HG03558 (cell line): Measurements from ENCODE around the gene AURKB.
"Not testable (repeated sequence)": the region's sequence is repeated elsewhere in the genome, so short reads cannot be mapped to it uniquely, and the experiment has no call there.

Experiments used
- ATAC-seq: cut with Tn5 transposase; IDR thresholded peaks from one replicate; pipeline ENCODE4 v1.9.1; 2021; ENCODE audit warnings: moderate number of reproducible peaks; ENCODE audit not compliant: unreplicated experiment; ENCODE audit errors: extremely low read depth

Gene AURKB

GRCh38 chr17:8209907-8210760 is at the start of gene AURKB:
Gene AURKB, minus strand, starts transcription at chr17:8210575. Its CDS starts 351 bp downstream, at chr17:8210224.
- peak; percentile 63 for ATAC-seq

GRCh38 chr17:8257801-8258200 is 47.4 kb upstream of the AURKB start:
- ATAC-seq: no peak

DNA sequence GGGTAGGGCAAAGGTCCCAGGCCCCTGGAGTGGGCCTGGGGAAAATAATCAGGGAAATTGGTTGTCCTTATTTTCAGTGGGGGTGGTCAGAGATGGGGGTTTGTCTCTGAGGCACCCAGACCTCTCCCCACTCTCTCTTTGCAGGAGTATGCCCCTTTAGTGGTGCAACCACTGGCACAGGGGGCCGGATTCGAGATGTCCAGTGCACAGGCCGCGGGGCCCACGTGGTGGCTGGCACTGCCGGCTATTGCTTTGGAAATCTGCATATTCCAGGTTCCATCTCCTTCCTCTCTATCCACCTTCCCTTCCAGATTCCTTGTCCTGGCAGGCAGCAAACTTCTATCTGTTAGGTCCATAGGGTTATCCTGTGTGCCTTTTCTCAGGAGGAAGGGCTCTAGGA is 46.3 kb upstream of the AURKB start:
- ATAC-seq: no peak

- no peak for ATAC-seq
These were observed 45.9 kb upstream of the AURKB start for GRCh38 chr17:8256291-8256690.

GRCh38 chr17:8255499-8255898 is 45.1 kb upstream of the AURKB start:
- ATAC-seq: no peak

- no peak for ATAC-seq
These were observed 44.5 kb upstream of the AURKB start for GRCh38 chr17:8254881-8255280.

DNA sequence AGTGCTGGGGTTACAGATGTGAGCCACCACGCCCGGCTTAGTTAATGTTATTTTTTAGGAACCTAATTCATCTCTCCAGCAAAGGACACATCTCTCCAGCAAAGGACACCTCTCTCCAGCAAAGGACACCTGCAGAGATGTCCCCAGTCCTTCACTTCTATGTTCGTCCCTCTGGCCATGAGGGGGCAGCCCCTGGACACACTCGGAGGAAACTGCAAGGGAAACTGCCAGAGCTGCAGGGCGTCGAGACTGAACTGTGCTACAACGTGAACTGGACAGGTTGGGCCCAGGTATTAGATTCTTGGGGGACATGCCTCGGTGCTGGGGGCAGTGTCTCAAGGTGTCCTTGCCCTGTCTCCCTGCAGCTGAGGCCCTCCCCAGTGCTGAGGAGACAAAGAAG is 43.4 kb upstream of the AURKB start:
- ATAC-seq: no peak

- not testable (repeated sequence) for ATAC-seq
These were observed 41.0 kb upstream of the AURKB start for GRCh38 chr17:8251411-8251810.

- ATAC-seq: no peak
These were observed 39.5 kb upstream of the AURKB start for GRCh38 chr17:8249621-8250500.

DNA sequence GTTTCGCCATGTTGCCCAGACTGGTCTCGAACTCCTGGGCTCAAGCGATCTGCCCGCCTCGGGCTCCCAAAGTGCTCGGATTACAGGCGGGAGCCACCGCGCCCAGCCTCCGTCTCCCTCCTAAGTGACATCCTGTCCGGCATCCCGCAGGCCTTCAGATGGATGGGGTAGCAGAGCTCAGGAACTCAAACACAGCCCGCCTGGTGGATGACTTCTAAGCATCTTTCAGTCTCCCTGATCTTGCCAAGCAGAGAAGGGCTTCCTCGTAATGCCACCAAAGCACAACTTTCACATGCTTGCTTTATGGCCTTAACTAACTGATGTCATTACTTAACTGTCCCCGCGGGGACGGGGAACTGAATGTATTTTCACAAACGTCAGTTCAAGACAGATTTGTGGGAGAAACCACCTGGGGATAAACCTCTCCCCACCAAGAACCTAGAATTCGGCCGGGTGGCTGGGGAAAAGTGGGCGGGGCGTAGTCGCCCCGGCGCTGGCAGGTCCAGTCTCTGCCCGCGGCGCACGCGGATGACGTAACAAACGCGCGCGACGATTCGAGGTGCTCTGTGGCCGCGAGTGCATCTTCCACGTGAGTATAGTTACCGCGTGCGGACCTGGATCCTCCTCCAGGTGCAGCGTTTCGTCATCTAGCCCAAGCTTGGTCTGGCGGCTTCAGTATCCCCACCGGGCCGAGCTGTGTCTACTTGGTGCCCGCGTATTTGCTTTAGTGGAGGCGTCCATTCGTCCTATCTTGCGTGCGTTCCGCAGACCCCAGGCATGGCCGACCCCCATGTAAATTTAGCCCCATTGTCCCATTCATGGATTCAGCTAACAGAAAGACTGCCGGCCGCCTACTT is 38.6 kb upstream of the AURKB start, which contains the start of gene PFAS:
PFAS (plus strand) TSS at position 539 of the 857 bp plus-strand sequence. CDS start 4,649 bp downstream, outside the sequence.
- peak; percentile 22 for ATAC-seq

- ATAC-seq: no peak
These were observed 34.4 kb upstream of the AURKB start for GRCh38 chr17:8244768-8245167.

DNA sequence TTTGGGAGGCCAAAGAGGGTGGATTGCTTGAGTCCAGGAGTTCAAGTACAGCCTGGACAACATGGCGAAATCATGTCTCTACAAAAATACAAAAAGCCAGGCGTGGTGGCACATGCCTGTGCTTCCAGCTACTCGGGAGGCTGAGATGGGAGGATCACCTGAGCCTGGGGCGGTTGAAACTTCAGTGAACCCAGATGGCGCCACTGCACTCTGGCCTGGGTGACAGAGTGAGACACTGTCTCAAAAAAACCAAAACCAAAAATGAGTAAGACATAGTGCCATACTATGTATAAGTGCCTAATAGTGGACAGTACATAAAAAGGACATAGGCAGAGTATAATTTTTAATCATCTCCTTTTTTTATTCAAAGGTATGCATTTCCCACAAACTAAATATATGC is 33.5 kb upstream of the AURKB start:
- ATAC-seq: no peak

DNA sequence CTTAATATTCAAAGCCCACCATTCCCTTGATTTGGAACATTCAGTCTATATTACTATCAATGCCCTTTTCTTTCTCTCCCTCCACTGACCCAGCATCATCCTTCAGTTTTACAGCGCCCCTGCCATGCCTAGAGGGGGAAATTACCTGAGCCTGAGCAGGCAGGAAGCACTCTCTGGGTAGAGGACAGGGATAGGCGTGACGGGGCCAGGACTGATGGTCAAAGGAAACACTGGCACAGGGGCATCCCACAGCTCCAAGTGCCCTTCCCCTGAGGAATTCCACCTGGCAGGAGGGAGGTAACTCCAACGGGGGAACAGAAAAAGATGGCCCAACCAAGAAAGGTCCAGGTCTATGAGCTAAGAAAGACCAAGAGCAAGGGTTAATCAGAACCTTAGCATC is 27.5 kb upstream of the AURKB start:
- no peak for ATAC-seq

DNA sequence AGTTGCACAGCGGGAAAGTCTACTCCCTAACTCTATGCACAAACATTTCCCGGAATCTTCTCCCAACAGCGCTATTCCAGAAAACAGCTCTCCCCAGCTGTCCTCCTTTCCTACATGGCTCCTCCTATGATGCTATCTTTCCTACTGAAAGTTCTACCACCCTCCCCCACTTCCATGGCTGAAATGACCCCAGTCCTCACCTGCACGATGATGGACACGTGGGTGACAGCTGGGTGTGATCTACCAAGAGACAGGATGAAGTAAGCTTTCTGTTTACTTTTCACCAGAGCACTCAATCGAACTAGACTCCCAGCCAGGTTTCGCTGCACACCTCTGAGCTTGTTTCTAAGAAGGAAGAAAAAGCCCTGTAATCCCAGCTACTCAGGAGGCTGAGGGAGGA is 26.8 kb upstream of the AURKB start:
- no peak for ATAC-seq

DNA sequence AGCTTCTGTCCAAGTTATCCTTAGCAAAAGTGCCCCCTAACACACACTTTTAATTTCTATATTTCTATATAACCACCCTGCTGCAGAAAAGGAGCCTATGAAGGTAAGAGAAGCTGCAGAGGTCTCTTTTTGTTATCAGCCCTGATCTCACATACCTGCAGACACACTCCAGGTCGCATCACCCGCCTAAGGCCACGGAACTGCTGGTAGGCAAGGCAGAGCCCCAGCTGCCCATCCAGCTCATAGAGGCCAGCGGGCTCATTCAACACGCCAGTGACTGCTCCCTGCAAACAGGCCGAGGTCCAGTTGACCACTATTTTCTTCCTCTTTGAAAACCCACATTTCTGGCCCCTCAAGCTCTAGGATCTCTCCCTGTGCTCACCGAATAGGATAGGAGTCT is 25.3 kb upstream of the AURKB start:
- ATAC-seq: no peak

GRCh38 chr17:8234361-8235270 is 24.2 kb upstream of the AURKB start:
- no peak for ATAC-seq

GRCh38 chr17:8231701-8232100 is 21.3 kb upstream of the AURKB start:
- ATAC-seq: no peak

GRCh38 chr17:8227238-8227581 is 16.8 kb upstream of the AURKB start:
- no peak for ATAC-seq

GRCh38 chr17:8226536-8227237 is 16.3 kb upstream of the AURKB start:
- ATAC-seq: no peak
